ENCODE data around the gene FGF12. TPM values are rescaled to one million over a fixed set of nuclear protein-coding genes. Genes with fewer than 3 reads are reported as not detected.

Gene FGF12
- total RNA-seq, 2 donors from 2014 or later, result not detected

DNA sequence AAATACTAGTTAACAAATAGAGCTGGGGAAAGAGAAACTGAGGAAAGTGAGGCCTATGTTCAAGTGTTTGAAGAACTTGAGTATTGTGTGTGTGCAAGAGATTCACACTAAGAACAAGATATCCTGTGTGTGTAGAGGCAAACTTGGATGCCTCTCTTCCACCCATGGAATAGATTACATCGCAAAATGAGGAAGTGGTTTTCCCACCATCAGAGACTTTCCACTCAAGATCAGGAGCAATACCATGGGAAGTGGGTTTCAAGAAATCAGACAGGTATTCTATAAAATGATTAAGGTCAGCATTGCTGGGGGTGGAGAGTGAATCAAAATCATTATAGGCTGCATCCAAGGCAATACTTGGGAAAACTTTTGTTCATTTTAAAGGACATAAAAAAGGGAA, 308.0 kb downstream of the FGF12 start:
- Mint-ChIP-seq H3K36me3 (no peaks in the 10 kb centered on the region), H3K4me1 (ENCODE audit: low read depth in 2 of 2) (no peaks in the 10 kb centered on the region), H3K27ac (no peak overlapping the region), H3K9me3 (peaks cover 4% of the 10 kb centered on the region), H3K4me3 (no peak overlapping the region), H3K27me3 (no peaks in the 10 kb centered on the region)
- DNase-seq (ENCODE audit: low spot score) (no peak), ATAC-seq (no peak)

DNA sequence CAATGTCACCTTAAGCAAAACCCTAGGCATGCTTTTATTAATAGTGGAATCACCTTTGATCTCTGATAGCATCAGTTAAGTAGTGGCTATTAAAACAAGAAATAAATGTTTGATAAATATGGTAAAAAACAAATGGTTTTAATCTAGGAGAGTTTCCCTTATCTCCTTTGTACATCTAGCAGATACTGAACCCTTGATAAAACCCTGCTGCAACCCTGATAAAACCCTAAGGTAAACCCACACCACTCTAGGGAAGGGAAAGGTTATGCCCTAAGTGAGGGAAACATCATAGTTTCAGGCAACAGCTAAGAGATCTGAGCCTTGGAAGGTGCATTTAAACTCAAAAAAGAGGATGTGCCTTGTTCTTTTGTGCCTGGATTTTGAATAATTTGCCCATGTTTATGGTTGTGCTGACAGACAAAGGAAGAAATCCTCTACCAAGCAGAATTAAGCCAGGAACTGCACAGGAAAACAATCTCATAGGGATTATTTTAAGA, 309.7 kb downstream of the FGF12 start:
- H3K9me3 Mint-ChIP-seq, result peaks cover 4% of the 10 kb centered on the region
- peaks cover 0 to 4% of the 10 kb centered on the region in 2 donors for H3K27me3 Mint-ChIP-seq
- no peaks in the 10 kb centered on the region for H3K36me3 Mint-ChIP-seq
- H3K27ac Mint-ChIP-seq, result no peak overlapping the region
- ATAC-seq, result no peak
- H3K4me3 Mint-ChIP-seq, result no peak overlapping the region
- no peaks in the 10 kb centered on the region for H3K4me1 Mint-ChIP-seq (ENCODE audit: low read depth in 2 of 2)
- no peak for DNase-seq (ENCODE audit: low spot score)

DNA sequence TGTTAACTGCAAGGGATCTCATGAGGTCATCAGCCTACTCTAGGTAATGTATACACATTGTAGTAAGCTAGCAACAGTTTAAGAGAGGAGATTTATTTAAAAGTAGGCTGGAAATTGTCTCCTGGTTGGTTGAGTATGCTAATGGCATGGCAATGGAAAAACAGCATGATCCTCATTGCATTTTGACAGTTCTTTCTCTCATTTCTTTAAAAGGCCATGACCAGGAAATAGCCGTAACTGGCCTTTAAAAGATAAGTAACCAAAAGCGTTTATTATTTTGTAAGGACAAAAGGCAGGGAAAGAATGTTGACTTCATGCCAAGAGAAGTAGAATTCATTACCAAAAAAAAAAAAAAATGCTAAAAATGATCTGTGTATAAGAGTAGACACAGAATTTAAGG, 310.3 kb downstream of the FGF12 start:
- Mint-ChIP-seq H3K27me3 (peaks cover 0 to 4% of the 10 kb centered on the region in 2 donors), H3K4me3 (no peak overlapping the region), H3K36me3 (no peaks in the 10 kb centered on the region), H3K9me3 (peaks cover 4% of the 10 kb centered on the region), H3K4me1 (ENCODE audit: low read depth in 2 of 2) (no peaks in the 10 kb centered on the region), H3K27ac (no peak overlapping the region)
- DNase-seq (ENCODE audit: low spot score) (no peak), ATAC-seq (no peak)

DNA sequence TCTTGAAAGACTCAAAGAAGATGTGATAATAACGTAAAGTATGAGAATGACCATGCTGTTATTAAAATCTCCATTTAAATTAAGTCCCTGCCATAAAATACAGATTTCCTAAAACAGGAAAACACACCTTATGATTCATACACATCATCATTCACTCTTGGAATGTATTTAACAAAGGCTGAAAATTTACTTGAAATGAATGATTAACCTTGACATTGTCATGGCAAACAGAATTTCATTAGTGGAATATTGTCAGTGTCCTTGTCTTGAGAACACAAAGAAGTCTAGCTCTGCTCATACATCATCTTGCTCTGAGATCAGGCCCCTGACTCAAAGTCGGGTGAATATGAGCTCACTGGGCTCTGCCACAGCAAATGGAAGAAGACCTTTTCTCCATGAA, 313.9 kb downstream of the FGF12 start:
- H3K36me3 Mint-ChIP-seq, result peaks cover 3% of the 10 kb centered on the region
- H3K4me1 Mint-ChIP-seq (ENCODE audit: low read depth in 2 of 2), result peaks cover 0 to 2% of the 10 kb centered on the region in 2 donors
- ATAC-seq (no peak), DNase-seq (ENCODE audit: low spot score) (no peak)
- H3K4me3 Mint-ChIP-seq, result no peak overlapping the region
- H3K9me3 Mint-ChIP-seq, result no peaks in the 10 kb centered on the region
- H3K27ac Mint-ChIP-seq, result no peak overlapping the region
- peaks cover 15 to 16% of the 10 kb centered on the region in 2 donors for H3K27me3 Mint-ChIP-seq

DNA sequence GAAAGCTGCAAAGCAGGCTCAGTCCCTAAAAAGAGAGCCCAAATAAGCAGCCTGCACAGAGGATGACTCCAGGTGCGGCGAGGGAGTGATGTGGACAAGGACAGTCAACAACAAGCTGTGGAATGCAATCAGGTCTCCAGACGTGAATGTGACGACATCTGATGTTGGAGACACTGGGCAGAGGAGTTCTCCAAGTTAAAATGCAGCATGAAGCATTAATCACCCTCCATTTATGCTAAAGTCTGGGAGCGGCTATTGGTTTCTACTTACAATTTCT, 316.7 kb downstream of the FGF12 start:
- no peak overlapping the region for H3K27ac Mint-ChIP-seq
- peaks cover 3% of the 10 kb centered on the region for H3K9me3 Mint-ChIP-seq
- DNase-seq (ENCODE audit: low spot score) (no peak), ATAC-seq (no peak)
- H3K27me3 Mint-ChIP-seq, result peaks cover 26 to 30% of the 10 kb centered on the region in 2 donors
- H3K4me1 Mint-ChIP-seq (ENCODE audit: low read depth in 2 of 2), result peaks cover 0 to 2% of the 10 kb centered on the region in 2 donors
- peaks cover 14% of the 10 kb centered on the region for H3K36me3 Mint-ChIP-seq
- H3K4me3 Mint-ChIP-seq, result no peak overlapping the region

DNA sequence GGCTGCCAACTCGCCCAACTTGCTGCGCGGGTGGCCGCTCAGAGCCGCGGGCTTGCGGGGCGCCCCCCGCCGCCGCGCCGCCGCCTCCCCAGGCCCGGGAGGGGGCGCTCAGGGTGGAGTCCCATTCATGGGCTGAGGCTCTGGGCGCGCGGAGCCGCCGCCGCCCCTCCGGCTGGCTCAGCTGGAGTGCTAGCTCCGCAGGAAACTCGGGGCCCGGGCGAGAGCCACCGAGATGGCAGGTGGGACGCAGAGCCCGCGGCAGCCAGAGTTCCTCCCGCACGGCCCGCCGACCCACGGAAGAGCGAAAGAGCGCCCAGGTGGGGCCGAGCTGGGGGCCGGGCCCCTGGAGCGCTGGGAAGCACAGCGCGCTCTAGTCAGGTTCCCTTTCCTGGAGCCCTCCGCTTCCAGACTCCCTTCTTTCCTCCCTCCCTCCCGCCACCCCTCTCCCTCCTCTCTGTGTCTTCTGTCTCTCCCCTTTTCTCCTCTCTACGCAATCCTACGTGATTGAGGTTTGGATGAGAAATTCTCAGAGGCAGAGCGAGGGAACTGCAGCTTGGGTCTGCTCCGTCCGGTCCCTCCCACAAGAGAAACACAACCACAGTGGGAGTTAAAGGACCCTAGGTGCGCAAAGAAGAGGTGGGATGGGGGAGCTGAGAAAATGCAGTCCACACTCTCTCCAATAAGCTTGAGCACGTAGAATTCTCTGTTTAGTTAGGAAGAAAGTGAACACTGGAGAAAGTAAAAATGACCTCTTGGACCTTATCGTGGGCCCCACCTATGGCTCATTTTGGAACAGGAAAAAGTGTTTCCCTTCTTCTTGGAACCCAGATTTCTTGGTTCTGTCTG, 317.3 kb downstream of the FGF12 start:
- peak in 1 of 2 donors; percentile 43 for ATAC-seq
- Mint-ChIP-seq H3K27ac (no peak overlapping the region), H3K4me3 (no peak overlapping the region), H3K36me3 (peaks cover 14% of the 10 kb centered on the region), H3K27me3 (peaks cover 26 to 30% of the 10 kb centered on the region in 2 donors), H3K4me1 (ENCODE audit: low read depth in 2 of 2) (peaks cover 0 to 2% of the 10 kb centered on the region in 2 donors), H3K9me3 (peaks cover 3% of the 10 kb centered on the region)
- DNase-seq (ENCODE audit: low spot score), result no peak

DNA sequence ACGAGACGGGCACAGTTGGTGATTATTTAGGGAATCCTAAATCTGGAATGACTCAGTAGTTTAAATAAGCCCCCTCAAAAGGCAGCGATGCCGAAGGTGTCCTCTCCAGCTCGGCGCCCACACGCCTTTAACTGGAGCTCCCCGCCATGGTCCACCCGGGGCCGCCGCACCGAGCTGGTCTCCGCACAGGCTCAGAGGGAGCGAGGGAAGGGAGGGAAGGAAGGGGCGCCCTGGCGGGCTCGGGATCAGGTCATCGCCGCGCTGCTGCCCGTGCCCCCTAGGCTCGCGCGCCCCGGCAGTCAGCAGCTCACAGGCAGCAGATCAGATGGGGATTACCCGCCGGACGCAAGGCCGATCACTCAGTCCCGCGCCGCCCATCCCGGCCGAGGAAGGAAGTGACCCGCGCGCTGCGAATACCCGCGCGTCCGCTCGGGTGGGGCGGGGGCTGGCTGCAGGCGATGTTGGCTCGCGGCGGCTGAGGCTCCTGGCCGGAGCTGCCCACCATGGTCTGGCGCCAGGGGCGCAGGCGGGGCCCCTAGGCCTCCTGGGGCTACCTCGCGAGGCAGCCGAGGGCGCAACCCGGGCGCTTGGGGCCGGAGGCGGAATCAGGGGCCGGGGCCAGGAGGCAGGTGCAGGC, 318.0 kb downstream of the FGF12 start:
- no peak overlapping the region for H3K4me3 Mint-ChIP-seq
- H3K27me3 Mint-ChIP-seq, result peaks cover 26 to 30% of the 10 kb centered on the region in 2 donors
- peak; percentile 33 to 52 for ATAC-seq

DNA sequence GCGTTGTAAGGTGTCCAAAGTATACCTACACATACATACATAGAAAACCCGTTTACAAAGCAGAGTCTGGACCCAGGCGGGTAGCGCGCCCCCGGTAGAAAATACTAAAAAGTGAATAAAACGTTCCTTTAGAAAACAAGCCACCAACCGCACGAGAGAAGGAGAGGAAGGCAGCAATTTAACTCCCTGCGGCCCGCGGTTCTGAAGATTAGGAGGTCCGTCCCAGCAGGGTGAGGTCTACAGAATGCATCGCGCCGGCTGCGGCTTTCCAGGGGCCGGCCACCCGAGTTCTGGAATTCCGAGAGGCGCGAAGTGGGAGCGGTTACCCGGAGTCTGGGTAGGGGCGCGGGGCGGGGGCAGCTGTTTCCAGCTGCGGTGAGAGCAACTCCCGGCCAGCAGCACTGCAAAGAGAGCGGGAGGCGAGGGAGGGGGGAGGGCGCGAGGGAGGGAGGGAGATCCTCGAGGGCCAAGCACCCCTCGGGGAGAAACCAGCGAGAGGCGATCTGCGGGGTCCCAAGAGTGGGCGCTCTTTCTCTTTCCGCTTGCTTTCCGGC, 318.6 kb downstream of the FGF12 start:
- H3K27me3 Mint-ChIP-seq, result peaks cover 26 to 30% of the 10 kb centered on the region in 2 donors
- H3K36me3 Mint-ChIP-seq, result peaks cover 14% of the 10 kb centered on the region
- H3K4me3 Mint-ChIP-seq, result no peak overlapping the region
- peaks cover 3% of the 10 kb centered on the region for H3K9me3 Mint-ChIP-seq
- DNase-seq (ENCODE audit: low spot score) (no peak), ATAC-seq (no peak)
- H3K27ac Mint-ChIP-seq, result no peak overlapping the region
- peaks cover 0 to 2% of the 10 kb centered on the region in 2 donors for H3K4me1 Mint-ChIP-seq (ENCODE audit: low read depth in 2 of 2)

More for the DNA sequence above, 318.0 kb downstream of the FGF12 start:
- Mint-ChIP-seq H3K4me1 (ENCODE audit: low read depth in 2 of 2) (peaks cover 0 to 2% of the 10 kb centered on the region in 2 donors), H3K9me3 (peaks cover 3% of the 10 kb centered on the region), H3K27ac (no peak overlapping the region), H3K36me3 (peaks cover 14% of the 10 kb centered on the region)
- DNase-seq (ENCODE audit: low spot score), result no peak

DNA sequence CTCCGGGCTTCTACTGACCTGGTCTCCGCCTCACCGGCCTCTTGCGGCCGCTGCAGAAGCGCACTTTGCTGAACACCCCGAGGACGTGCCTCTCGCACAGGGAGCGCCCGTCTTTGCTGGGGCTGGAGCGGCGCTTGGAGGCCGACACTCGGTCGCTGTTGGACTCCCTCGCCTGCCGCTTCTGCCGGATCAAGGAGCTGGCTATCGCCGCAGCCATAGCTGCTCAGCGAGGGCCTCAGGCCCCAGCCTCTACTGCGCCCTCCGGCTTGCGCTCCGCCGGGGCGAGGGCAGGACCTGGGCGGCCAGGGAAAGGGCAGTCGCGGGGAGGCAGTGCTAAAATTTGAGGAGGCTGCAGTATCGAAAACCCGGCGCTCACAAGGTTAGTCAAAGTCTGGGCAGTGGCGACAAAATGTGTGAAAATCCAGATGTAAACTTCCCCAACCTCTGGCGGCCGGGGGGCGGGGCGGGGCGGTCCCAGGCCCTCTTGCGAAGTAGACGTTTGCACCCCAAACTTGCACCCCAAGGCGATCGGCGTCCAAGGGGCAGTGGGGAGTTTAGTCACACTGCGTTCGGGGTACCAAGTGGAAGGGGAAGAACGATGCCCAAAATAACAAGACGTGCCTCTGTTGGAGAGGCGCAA, 319.2 kb downstream of the FGF12 start:
- DNase-seq (ENCODE audit: low spot score), result no peak
- peak in 1 of 2 donors; percentile 45 for ATAC-seq

DNA sequence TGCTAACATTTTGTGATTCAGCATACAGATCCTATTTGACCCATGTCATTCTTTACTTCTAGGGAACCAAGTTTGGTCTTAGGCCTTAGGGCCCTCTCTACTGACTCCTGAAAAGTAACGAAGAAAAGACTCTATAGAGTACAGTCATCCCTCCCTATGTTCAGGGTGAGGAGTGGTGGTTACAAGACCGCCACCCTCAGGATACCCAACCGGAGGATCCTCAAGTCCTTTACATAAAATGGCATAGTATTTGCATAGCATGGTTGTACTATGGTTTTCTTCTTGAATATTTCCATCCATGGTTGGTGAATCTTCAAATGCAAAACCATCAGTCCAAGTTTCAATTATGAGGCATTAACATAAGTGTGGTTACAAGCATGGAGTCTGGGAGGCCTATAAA, 327.6 kb downstream of the FGF12 start:
- Mint-ChIP-seq H3K27ac (no peak overlapping the region), H3K36me3 (no peaks in the 10 kb centered on the region), H3K4me1 (ENCODE audit: low read depth in 2 of 2) (no peaks in the 10 kb centered on the region), H3K27me3 (no peaks in the 10 kb centered on the region), H3K4me3 (no peak overlapping the region), H3K9me3 (peaks cover 2% of the 10 kb centered on the region)
- ATAC-seq (no peak), DNase-seq (ENCODE audit: low spot score) (no peak)

More for the DNA sequence above, 319.2 kb downstream of the FGF12 start:
- peaks cover 3% of the 10 kb centered on the region for H3K9me3 Mint-ChIP-seq
- H3K27me3 Mint-ChIP-seq, result peaks cover 23 to 30% of the 10 kb centered on the region in 2 donors
- peaks cover 14% of the 10 kb centered on the region for H3K36me3 Mint-ChIP-seq
- no peak overlapping the region for H3K4me3 Mint-ChIP-seq
- peaks cover 0 to 2% of the 10 kb centered on the region in 2 donors for H3K4me1 Mint-ChIP-seq (ENCODE audit: low read depth in 2 of 2)
- no peak overlapping the region for H3K27ac Mint-ChIP-seq

DNA sequence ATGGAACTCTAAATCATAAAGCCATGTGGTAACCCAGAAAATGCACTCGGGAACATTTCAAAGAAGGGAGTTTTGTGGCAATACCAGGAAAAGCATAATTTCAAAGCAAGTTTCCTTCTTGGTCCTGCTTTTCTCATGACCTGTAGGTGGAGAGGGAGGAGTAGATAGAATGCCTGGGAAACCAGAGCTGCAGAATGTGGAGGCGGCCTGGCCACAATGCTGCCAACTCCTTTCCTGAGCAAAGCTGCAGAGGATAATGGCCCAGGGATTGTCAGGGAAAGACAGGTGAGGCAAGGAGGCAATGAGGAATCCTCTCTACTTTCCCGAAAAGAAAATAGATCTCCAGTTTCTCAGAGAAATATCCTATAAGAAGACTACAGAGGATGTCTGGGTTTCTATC, 330.3 kb downstream of the FGF12 start:
- H3K9me3 Mint-ChIP-seq, result peaks cover 2% of the 10 kb centered on the region
- DNase-seq (ENCODE audit: low spot score), result no peak
- H3K4me1 Mint-ChIP-seq (ENCODE audit: low read depth in 2 of 2), result no peaks in the 10 kb centered on the region
- no peak overlapping the region for H3K4me3 Mint-ChIP-seq
- ATAC-seq, result no peak
- H3K27me3 Mint-ChIP-seq, result no peaks in the 10 kb centered on the region
- no peaks in the 10 kb centered on the region for H3K36me3 Mint-ChIP-seq
- H3K27ac Mint-ChIP-seq, result no peak overlapping the region

DNA sequence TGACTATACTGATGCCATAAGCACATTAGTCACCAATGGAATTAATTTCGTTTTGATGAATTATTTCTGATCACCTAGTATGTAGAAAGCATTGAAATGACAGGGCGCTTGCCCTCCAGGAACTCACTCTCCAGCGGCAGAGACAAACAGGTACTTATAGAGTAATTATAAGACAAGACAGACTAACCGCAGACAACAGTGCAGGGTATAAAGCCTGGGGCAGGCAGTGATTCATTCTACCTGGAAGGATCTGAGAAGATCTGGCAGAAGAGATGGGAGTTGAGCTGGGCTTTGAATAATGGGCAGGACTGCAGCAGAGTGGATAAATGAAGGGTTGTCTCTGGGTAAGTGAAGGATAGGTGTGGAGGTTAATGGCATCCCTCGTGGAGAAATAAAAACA, 331.8 kb downstream of the FGF12 start:
- Mint-ChIP-seq H3K27me3 (no peaks in the 10 kb centered on the region), H3K36me3 (no peaks in the 10 kb centered on the region), H3K4me3 (no peak overlapping the region), H3K4me1 (ENCODE audit: low read depth in 2 of 2) (no peaks in the 10 kb centered on the region), H3K9me3 (peaks cover 6% of the 10 kb centered on the region), H3K27ac (no peak overlapping the region)
- no peak for ATAC-seq
- DNase-seq (ENCODE audit: low spot score), result no peak

DNA sequence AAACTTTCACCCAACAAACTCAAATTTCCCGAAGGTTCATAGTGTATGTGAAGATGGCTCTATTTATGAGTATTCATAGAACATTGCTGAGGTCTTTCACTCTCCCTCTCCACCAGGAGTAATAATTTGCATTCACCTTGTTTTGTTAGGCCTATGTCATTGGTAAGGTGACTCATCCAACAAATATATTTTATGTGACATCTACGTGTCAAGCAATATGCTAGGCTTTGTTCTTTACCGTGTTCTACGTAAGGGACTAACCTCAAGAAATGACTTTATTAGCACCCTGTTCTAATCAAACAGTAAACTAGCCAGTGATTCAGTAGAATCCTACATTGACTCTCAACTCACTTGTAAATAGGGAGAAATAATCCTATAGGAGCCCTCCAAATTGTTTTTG, 334.4 kb downstream of the FGF12 start:
- H3K4me1 Mint-ChIP-seq (ENCODE audit: low read depth in 2 of 2), result no peaks in the 10 kb centered on the region
- no peak overlapping the region for H3K27ac Mint-ChIP-seq
- no peaks in the 10 kb centered on the region for H3K27me3 Mint-ChIP-seq
- H3K4me3 Mint-ChIP-seq, result no peak overlapping the region
- no peak for DNase-seq (ENCODE audit: low spot score)
- no peak for ATAC-seq
- H3K36me3 Mint-ChIP-seq, result no peaks in the 10 kb centered on the region
- H3K9me3 Mint-ChIP-seq, result peaks cover 7% of the 10 kb centered on the region

DNA sequence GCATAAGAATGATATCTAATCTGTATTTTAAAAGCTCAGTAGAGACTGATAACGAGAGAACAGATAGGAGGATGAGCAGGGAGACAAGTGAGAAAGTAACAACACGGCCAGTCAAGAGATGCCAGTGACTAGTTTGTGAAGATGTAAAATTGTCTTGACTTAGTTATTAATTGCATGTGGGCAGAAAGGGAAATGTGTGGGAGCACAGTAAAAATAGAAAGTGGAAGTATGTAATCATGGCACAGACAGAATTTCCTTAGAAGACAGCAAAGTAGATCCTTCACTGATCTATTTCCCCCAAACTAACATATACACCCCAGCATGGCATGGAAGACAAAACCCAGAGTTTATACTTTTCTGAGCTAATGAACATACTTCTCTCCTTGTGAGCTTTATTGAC, 344.5 kb downstream of the FGF12 start:
- H3K27ac Mint-ChIP-seq, result no peak overlapping the region
- DNase-seq (ENCODE audit: low spot score), result no peak
- ATAC-seq, result no peak
- no peaks in the 10 kb centered on the region for H3K27me3 Mint-ChIP-seq
- H3K36me3 Mint-ChIP-seq, result peaks cover 6% of the 10 kb centered on the region
- no peak overlapping the region for H3K4me3 Mint-ChIP-seq
- no peaks in the 10 kb centered on the region for H3K4me1 Mint-ChIP-seq (ENCODE audit: low read depth in 2 of 2)
- H3K9me3 Mint-ChIP-seq, result peaks cover 17% of the 10 kb centered on the region

Data from natural killer cell treated with Interleukin-12 subunit alpha and Interleukin-12 subunit beta and Interleukin-15 and Interleukin-18, amount 100 ng/mL, for 72 hours (primary cell).